ENCODE results near the gene ITPRID2. TPM values are rescaled to one million over a fixed set of nuclear protein-coding genes. Genes with fewer than 3 reads are reported as not detected.

Gene ITPRID2
- total RNA-seq, 1 experiment from 2014 or later = 114 TPM

GRCh38 chr2:181949047-181949446, 57.5 kb downstream of the ITPRID2 start:
- H3K27ac Mint-ChIP-seq (ENCODE audit: low read depth, unreplicated experiment) = peak overlapping the region; percentile 62
- BruUV-seq (replicated peaks) = no TSS peak
- TF ChIP-seq, protein P1, sequence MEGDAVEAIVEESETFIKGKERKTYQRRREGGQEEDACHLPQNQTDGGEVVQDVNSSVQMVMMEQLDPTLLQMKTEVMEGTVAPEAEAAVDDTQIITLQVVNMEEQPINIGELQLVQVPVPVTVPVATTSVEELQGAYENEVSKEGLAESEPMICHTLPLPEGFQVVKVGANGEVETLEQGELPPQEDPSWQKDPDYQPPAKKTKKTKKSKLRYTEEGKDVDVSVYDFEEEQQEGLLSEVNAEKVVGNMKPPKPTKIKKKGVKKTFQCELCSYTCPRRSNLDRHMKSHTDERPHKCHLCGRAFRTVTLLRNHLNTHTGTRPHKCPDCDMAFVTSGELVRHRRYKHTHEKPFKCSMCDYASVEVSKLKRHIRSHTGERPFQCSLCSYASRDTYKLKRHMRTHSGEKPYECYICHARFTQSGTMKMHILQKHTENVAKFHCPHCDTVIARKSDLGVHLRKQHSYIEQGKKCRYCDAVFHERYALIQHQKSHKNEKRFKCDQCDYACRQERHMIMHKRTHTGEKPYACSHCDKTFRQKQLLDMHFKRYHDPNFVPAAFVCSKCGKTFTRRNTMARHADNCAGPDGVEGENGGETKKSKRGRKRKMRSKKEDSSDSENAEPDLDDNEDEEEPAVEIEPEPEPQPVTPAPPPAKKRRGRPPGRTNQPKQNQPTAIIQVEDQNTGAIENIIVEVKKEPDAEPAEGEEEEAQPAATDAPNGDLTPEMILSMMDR (IDR thresholded peaks at IDR 0.05; ENCODE audit: unreplicated experiment) = no peak
- no peaks in the 10 kb centered on the region for H3K27me3 Mint-ChIP-seq (ENCODE audit: insufficient read depth, unreplicated experiment)
- DNase-seq (ENCODE audit: unreplicated experiment) = no peak
- intact Hi-C loops (cut with micrococcal nuclease) = no loop called here
- ChIA-PET CTCF (interaction anchor here (0.7 to 0.8 kb wide), 2 partner anchors 22 to 93 kb away, joined by 4 to 5 read pairs; no protein-coding TSS in a partner anchor), POLR2A (interaction anchor here (0.6 to 1.2 kb wide), 2 partner anchors 23 to 373 kb away, joined by 3 to 5 read pairs; no protein-coding TSS in a partner anchor)
- peaks cover 17% of the 10 kb centered on the region for H3K4me1 Mint-ChIP-seq (ENCODE audit: insufficient read depth, unreplicated experiment)
- H3K36me3 Mint-ChIP-seq (ENCODE audit: insufficient read depth, unreplicated experiment) = no peaks in the 10 kb centered on the region
- no peak overlapping the region for H3K4me3 Mint-ChIP-seq (ENCODE audit: unreplicated experiment)
- H3K9me3 Mint-ChIP-seq (ENCODE audit: unreplicated experiment) = peaks cover 7% of the 10 kb centered on the region

DNA sequence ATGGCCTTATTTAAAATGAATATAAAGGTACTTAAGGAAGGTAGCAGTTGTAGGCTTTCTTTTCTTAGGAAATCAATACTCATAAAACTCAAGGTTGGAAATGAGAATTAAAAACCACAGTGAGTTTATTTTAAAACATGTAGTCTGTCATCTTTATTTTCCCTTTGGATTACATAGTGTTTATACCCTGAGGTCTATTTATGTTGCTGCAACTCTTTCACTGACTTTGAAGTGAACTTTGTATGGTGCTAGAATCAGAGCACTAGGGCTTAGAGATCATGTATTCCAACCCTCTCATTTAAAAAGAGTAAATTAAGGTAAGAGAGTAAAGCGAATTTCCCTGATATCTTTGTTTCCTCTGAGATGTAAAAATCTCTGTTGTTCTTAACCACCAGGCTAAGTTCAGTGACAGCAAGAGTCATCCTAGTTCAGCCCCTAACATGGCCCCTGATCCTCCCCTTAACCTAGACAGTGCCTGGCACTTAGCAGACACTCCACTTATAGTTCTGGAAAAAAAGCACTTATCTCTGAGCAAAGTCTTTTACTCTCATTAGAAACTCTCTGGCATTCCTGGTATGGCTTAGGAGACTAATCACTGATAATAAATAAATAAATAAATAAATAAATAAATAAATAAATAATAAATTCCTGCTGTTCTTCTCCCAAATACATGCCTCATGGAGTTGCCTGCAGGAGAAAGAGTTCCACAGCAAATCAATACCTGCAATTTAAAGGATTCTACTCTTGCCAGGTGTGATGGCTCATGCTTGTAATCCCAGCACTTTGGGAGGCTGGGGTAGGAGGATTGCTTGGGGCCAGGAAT, 61.1 kb downstream of the ITPRID2 start:
- H3K4me3 Mint-ChIP-seq (ENCODE audit: unreplicated experiment) = no peak overlapping the region
- ChIA-PET POLR2A (no interaction called here), CTCF (no interaction called here)
- no TSS peak for BruUV-seq (replicated peaks)
- no peak for DNase-seq (ENCODE audit: unreplicated experiment)
- no peaks in the 10 kb centered on the region for H3K27me3 Mint-ChIP-seq (ENCODE audit: insufficient read depth, unreplicated experiment)
- H3K4me1 Mint-ChIP-seq (ENCODE audit: insufficient read depth, unreplicated experiment) = peaks cover 17% of the 10 kb centered on the region
- H3K36me3 Mint-ChIP-seq (ENCODE audit: insufficient read depth, unreplicated experiment) = no peaks in the 10 kb centered on the region
- intact Hi-C loops (cut with micrococcal nuclease) = no loop called here
- TF ChIP-seq, protein P1 (IDR thresholded peaks at IDR 0.05; ENCODE audit: unreplicated experiment) = no peak
- peaks cover 7% of the 10 kb centered on the region for H3K9me3 Mint-ChIP-seq (ENCODE audit: unreplicated experiment)
- H3K27ac Mint-ChIP-seq (ENCODE audit: low read depth, unreplicated experiment) = no peak overlapping the region

DNA sequence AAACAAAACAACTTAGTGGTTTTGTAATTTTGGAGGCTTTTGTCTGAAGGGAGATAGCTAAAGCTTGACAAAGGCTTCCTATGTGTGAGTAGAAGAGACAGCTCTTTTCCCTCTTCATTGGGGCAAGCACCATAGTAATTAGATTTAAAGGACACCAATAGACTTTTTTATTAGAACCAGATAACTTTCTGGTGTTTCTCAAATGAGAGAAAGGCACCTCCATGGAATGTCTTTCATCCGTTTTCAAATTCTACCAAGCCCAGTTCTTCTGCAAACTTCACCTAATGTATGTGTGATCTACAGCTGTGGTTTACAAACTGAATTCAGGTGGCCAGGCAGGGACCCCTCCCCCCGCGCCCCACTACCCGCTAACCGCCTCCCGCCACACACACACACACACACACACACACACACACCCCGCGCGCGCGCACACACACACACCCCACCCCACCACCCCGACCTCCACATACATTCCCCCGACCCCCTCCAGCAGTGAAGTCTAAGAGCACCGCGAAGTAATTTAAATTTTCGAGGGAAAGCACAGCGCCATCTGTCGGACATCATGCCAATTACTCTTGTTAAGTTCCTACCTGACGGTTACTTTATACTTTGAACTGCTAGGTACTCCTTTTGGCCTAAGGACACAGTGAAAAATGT, 62.5 kb downstream of the ITPRID2 start:
- no peak overlapping the region for H3K4me3 Mint-ChIP-seq (ENCODE audit: unreplicated experiment)
- POLR2A ChIA-PET = interaction anchor here (0.6 kb wide), 1 partner anchor 161 kb away, joined by 3 read pairs; no protein-coding TSS in a partner anchor

More for the DNA sequence above, 62.5 kb downstream of the ITPRID2 start:
- DNase-seq (ENCODE audit: unreplicated experiment) = no peak
- H3K4me1 Mint-ChIP-seq (ENCODE audit: insufficient read depth, unreplicated experiment) = peaks cover 5% of the 10 kb centered on the region
- no peaks in the 10 kb centered on the region for H3K9me3 Mint-ChIP-seq (ENCODE audit: unreplicated experiment)
- peak overlapping the region; percentile 37 for H3K27ac Mint-ChIP-seq (ENCODE audit: low read depth, unreplicated experiment)
- intact Hi-C loops (cut with micrococcal nuclease) = no loop called here
- H3K36me3 Mint-ChIP-seq (ENCODE audit: insufficient read depth, unreplicated experiment) = no peaks in the 10 kb centered on the region
- TF ChIP-seq, protein P1 (IDR thresholded peaks at IDR 0.05; ENCODE audit: unreplicated experiment) = peak; percentile 28
- CTCF ChIA-PET = interaction anchor here (0.6 to 1.1 kb wide), 4 partner anchors 11 to 238 kb away, joined by 3 to 6 read pairs (median 4); no protein-coding TSS in a partner anchor
- BruUV-seq (replicated peaks) = no TSS peak
- no peaks in the 10 kb centered on the region for H3K27me3 Mint-ChIP-seq (ENCODE audit: insufficient read depth, unreplicated experiment)
